Common myeloid progenitor, CD34-positive (primary cell): ENCODE results near the gene TTC7B.

Experiments used
- CTCF ChIA-PET: fragments of 350-600 bp; sonication (Branson Sonifier 250); formaldehyde crosslinking; loops from one replicate; lab custom pipeline; 2021; ENCODE audit warnings: antibody characterized with exemption; lab: Charles Lee
- POLR2A ChIA-PET: fragments of 350-600 bp; sonication (Branson Sonifier 250); formaldehyde crosslinking; loops from one replicate; lab custom pipeline; 2021; ENCODE audit warnings: antibody characterized with exemption; lab: Charles Lee
- DNase-seq, 3 donors: peaks; one replicate each; pipeline versions ENCODE4 v3.0.0 to v3.0.0-alpha.2; 2013
- H3K27ac ChIP-seq, 2 experiments: 1 replicate in 1 of 2; 2 replicates in 1 of 2; pipeline ENCODE4 v1.7.0; 2013; ENCODE audit warnings: inconsistent platforms in 2 of 2, low read length in 2 of 2, mild to moderate bottlenecking in 2 of 2, low read depth in 1 of 2, moderate library complexity in 1 of 2; ENCODE audit not compliant: severe bottlenecking in 2 of 2, insufficient read depth in 1 of 2, poor library complexity in 1 of 2
- H3K27me3 ChIP-seq, 5 experiments: replicated peaks in 2 of 5; 1 replicate in 3 of 5; 2 replicates in 2 of 5; pipeline versions ENCODE4 v1.6.1 to v1.7.0; 2013; ENCODE audit warnings: low read length in 4 of 5, mild to moderate bottlenecking in 2 of 5, moderate library complexity in 2 of 5, inconsistent platforms in 1 of 5; ENCODE audit not compliant: insufficient read depth in 5 of 5, control insufficient read depth in 4 of 5
- H3K36me3 ChIP-seq, 4 experiments: 1 replicate in 2 of 4; 2 replicates in 2 of 4; pipeline versions ENCODE4 v1.6.1 to v1.7.0; 2013; ENCODE audit warnings: low read length in 3 of 4, control low read depth in 1 of 4, mild to moderate bottlenecking in 1 of 4; ENCODE audit not compliant: control insufficient read depth in 4 of 4, insufficient read depth in 4 of 4
- H3K4me1 ChIP-seq, 4 experiments: 1 replicate in 3 of 4; 2 replicates in 1 of 4; pipeline versions ENCODE4 v1.6.1 to v1.7.1; 2013; ENCODE audit warnings: low read length in 3 of 4, mild to moderate bottlenecking in 3 of 4, control low read depth in 1 of 4, inconsistent platforms in 1 of 4, moderate library complexity in 1 of 4; ENCODE audit not compliant: control insufficient read depth in 4 of 4, insufficient read depth in 4 of 4; ENCODE audit errors: control extremely low read depth in 1 of 4
- H3K4me3 ChIP-seq, 7 experiments: 1 replicate in 4 of 7; 2 replicates in 3 of 7; pipeline versions ENCODE4 v1.5.1 to v1.7.0; 2013; ENCODE audit warnings: mild to moderate bottlenecking in 7 of 7, low read length in 6 of 7, moderate library complexity in 6 of 7, inconsistent platforms in 2 of 7, low read depth in 2 of 7, control low read depth in 1 of 7; ENCODE audit not compliant: insufficient read depth in 4 of 7, control insufficient read depth in 1 of 7; ENCODE audit errors: extremely low read depth in 1 of 7
- H3K9me3 ChIP-seq, 5 experiments: 1 replicate in 4 of 5; 2 replicates in 1 of 5; pipeline versions ENCODE4 v1.6.1 to v1.7.1; 2013; ENCODE audit warnings: low read length in 4 of 5, mild to moderate bottlenecking in 2 of 5, inconsistent platforms in 1 of 5, low read depth in 1 of 5, moderate library complexity in 1 of 5; ENCODE audit not compliant: control insufficient read depth in 4 of 5, insufficient read depth in 2 of 5; ENCODE audit errors: control extremely low read depth in 1 of 5
- whole genome bisulfite sequencing: methylation state at CpG from one replicate; pipeline ENCODE4 v1.1.5; 2013; ENCODE audit not compliant: insufficient coverage; 5-methylcytosine and 5-hydroxymethylcytosine counted together

The TTC7B gene

GRCh38 chr14:90499121-90499520 is 317.1 kb downstream of the TTC7B start:
- H3K36me3 ChIP-seq, result no peaks in the 10 kb centered on the region
- H3K27me3 ChIP-seq, result peaks cover 0 to 2% (median 0%) of the 10 kb centered on the region in 5 experiments
- H3K4me3 ChIP-seq, result no peak overlapping the region
- H3K4me1 ChIP-seq, result peaks cover 0 to 25% (median 14%) of the 10 kb centered on the region in 4 experiments
- CTCF ChIA-PET, result interaction anchor here (0.6 kb wide), 1 partner anchor 14 kb away, joined by 3 read pairs; no protein-coding TSS in a partner anchor
- WGBS, result 95% methylated on average over 4 of the region's 6 CpGs
- no peaks in the 10 kb centered on the region for H3K9me3 ChIP-seq
- DNase-seq, result no peak
- POLR2A ChIA-PET, result no interaction called here
- no peak overlapping the region for H3K27ac ChIP-seq

- ChIA-PET CTCF (no interaction called here), POLR2A (no interaction called here)
- Histone ChIP-seq H3K27ac (no peak overlapping the region), H3K27me3 (peaks cover 0 to 2% (median 0%) of the 10 kb centered on the region in 5 experiments), H3K9me3 (no peaks in the 10 kb centered on the region), H3K36me3 (no peaks in the 10 kb centered on the region), H3K4me1 (peaks cover 0 to 20% (median 13%) of the 10 kb centered on the region in 4 experiments), H3K4me3 (no peak overlapping the region)
- DNase-seq, result no peak
Measured at GRCh38 chr14:90498198-90498597, 318.0 kb downstream of the TTC7B start.

GRCh38 chr14:90496379-90496778 is 319.9 kb downstream of the TTC7B start:
- H3K27ac ChIP-seq, result no peak overlapping the region
- peaks cover 0 to 2% (median 0%) of the 10 kb centered on the region in 5 experiments for H3K27me3 ChIP-seq
- 78% methylated on average over 1 of the region's 2 CpGs for WGBS
- peaks cover 0 to 15% (median 13%) of the 10 kb centered on the region in 4 experiments for H3K4me1 ChIP-seq
- H3K9me3 ChIP-seq, result no peaks in the 10 kb centered on the region
- ChIA-PET POLR2A (interaction anchor here (0.6 kb wide), 1 partner anchor 11 kb away, joined by 3 read pairs; no protein-coding TSS in a partner anchor), CTCF (interaction anchor here (1.5 kb wide), 1 partner anchor 9 kb away, joined by 3 read pairs; no protein-coding TSS in a partner anchor)
- no peak overlapping the region for H3K4me3 ChIP-seq
- no peaks in the 10 kb centered on the region for H3K36me3 ChIP-seq
- DNase-seq, result no peak

- no peaks in the 10 kb centered on the region for H3K36me3 ChIP-seq
- H3K4me3 ChIP-seq, result no peak overlapping the region
- peaks cover 0 to 8% (median 6%) of the 10 kb centered on the region in 4 experiments for H3K4me1 ChIP-seq
- POLR2A ChIA-PET, result no interaction called here
- CTCF ChIA-PET, result no interaction called here
- H3K9me3 ChIP-seq, result no peaks in the 10 kb centered on the region
- peaks cover 0 to 2% (median 0%) of the 10 kb centered on the region in 5 experiments for H3K27me3 ChIP-seq
- WGBS, result 38% methylated on average over 8 of the region's 12 CpGs
- peak; percentile 66 to 92 (median 87) for DNase-seq
- H3K27ac ChIP-seq, result no peak overlapping the region
Measured at GRCh38 chr14:90495357-90496276, 320.6 kb downstream of the TTC7B start.

- CTCF ChIA-PET, result no interaction called here
- DNase-seq, result no peak
- Histone ChIP-seq H3K27me3 (peaks cover 0 to 3% (median 0%) of the 10 kb centered on the region in 5 experiments), H3K27ac (no peak overlapping the region), H3K36me3 (no peaks in the 10 kb centered on the region), H3K9me3 (no peaks in the 10 kb centered on the region), H3K4me3 (no peak overlapping the region), H3K4me1 (peaks cover 0 to 3% (median 3%) of the 10 kb centered on the region in 4 experiments)
- 85% methylated on average over 10 of the region's 11 CpGs for WGBS
- POLR2A ChIA-PET, result no interaction called here
Measured at GRCh38 chr14:90491911-90492531, 324.2 kb downstream of the TTC7B start.

GRCh38 chr14:90491221-90491885 is 324.9 kb downstream of the TTC7B start:
- no peak for DNase-seq
- Histone ChIP-seq H3K27ac (no peak overlapping the region), H3K27me3 (peaks cover 0 to 3% (median 0%) of the 10 kb centered on the region in 5 experiments), H3K4me1 (peaks cover 0 to 5% (median 4%) of the 10 kb centered on the region in 4 experiments), H3K4me3 (no peak overlapping the region), H3K36me3 (no peaks in the 10 kb centered on the region), H3K9me3 (no peaks in the 10 kb centered on the region)
- ChIA-PET POLR2A (no interaction called here), CTCF (no interaction called here)
- 96% methylated on average over 8 of the region's 9 CpGs for WGBS
